ENCODE measurements around the gene VPS13D.

VPS13D gene

GRCh38 chr1:12426030-12426429, 196.2 kb downstream of the VPS13D start:
- DNase-seq (ENCODE audit: low spot score), result no peak

GRCh38 chr1:12428334-12428733, 198.5 kb downstream of the VPS13D start:
- DNase-seq (ENCODE audit: low spot score), result no peak

GRCh38 chr1:12430525-12430924, 200.7 kb downstream of the VPS13D start:
- DNase-seq (ENCODE audit: low spot score), result no peak

- DNase-seq (ENCODE audit: low spot score), result no peak
Measured at GRCh38 chr1:12432897-12433296, 203.1 kb downstream of the VPS13D start.

- peak; percentile 27 for DNase-seq (ENCODE audit: low spot score)
Measured at GRCh38 chr1:12433323-12434053, 203.7 kb downstream of the VPS13D start.

- peak; percentile 72 for DNase-seq (ENCODE audit: low spot score)
Measured at GRCh38 chr1:12434174-12434573, 204.3 kb downstream of the VPS13D start.

- DNase-seq (ENCODE audit: low spot score), result no peak
Measured at GRCh38 chr1:12434686-12435085, 204.9 kb downstream of the VPS13D start.

- DNase-seq (ENCODE audit: low spot score), result no peak
Measured at GRCh38 chr1:12435639-12436344, 206.0 kb downstream of the VPS13D start.

- DNase-seq (ENCODE audit: low spot score), result no peak
Measured at GRCh38 chr1:12436345-12436658, 206.5 kb downstream of the VPS13D start.

GRCh38 chr1:12436817-12437599, 207.2 kb downstream of the VPS13D start:
- DNase-seq (ENCODE audit: low spot score), result no peak

- no peak for DNase-seq (ENCODE audit: low spot score)
Measured at GRCh38 chr1:12437629-12438028, 207.8 kb downstream of the VPS13D start.

GRCh38 chr1:12438349-12438924, 208.6 kb downstream of the VPS13D start:
- no peak for DNase-seq (ENCODE audit: low spot score)

GRCh38 chr1:12439073-12439472, 209.2 kb downstream of the VPS13D start:
- DNase-seq (ENCODE audit: low spot score), result no peak

GRCh38 chr1:12441414-12442105, 211.7 kb downstream of the VPS13D start:
- DNase-seq (ENCODE audit: low spot score), result no peak

GRCh38 chr1:12442217-12442616, 212.4 kb downstream of the VPS13D start:
- no peak for DNase-seq (ENCODE audit: low spot score)

- no peak for DNase-seq (ENCODE audit: low spot score)
Measured at GRCh38 chr1:12443151-12443550, 213.3 kb downstream of the VPS13D start.

- no peak for DNase-seq (ENCODE audit: low spot score)
Measured at GRCh38 chr1:12444329-12444841, 214.6 kb downstream of the VPS13D start.

- no peak for DNase-seq (ENCODE audit: low spot score)
Measured at GRCh38 chr1:12445257-12445656, 215.4 kb downstream of the VPS13D start.

- no peak for DNase-seq (ENCODE audit: low spot score)
Measured at GRCh38 chr1:12446593-12446992, 216.8 kb downstream of the VPS13D start.

GRCh38 chr1:12447307-12447706, 217.5 kb downstream of the VPS13D start:
- no peak for DNase-seq (ENCODE audit: low spot score)

GRCh38 chr1:12447849-12448312, 218.1 kb downstream of the VPS13D start:
- no peak for DNase-seq (ENCODE audit: low spot score)

GRCh38 chr1:12448746-12449177, 218.9 kb downstream of the VPS13D start:
- no peak for DNase-seq (ENCODE audit: low spot score)

All from SW480 (cell line).